Erythroblast (primary cell): ENCODE results near the gene CD36.
A peak's percentile ranks its signal among the peaks of the same experiment; 100 is the strongest.

ENCODE experiments used
- GATA1 ChIP-seq: IDR thresholded peaks from 2 replicates; pipeline ENCODE4 v1.6.1; 2011; ENCODE audit warnings: low read depth, mild to moderate bottlenecking, control low read depth, low read length, moderate library complexity
- POLR2A ChIP-seq: IDR thresholded peaks from 2 replicates; pipeline ENCODE4 v1.6.1; 2011; ENCODE audit warnings: mild to moderate bottlenecking, low read length

DNA sequence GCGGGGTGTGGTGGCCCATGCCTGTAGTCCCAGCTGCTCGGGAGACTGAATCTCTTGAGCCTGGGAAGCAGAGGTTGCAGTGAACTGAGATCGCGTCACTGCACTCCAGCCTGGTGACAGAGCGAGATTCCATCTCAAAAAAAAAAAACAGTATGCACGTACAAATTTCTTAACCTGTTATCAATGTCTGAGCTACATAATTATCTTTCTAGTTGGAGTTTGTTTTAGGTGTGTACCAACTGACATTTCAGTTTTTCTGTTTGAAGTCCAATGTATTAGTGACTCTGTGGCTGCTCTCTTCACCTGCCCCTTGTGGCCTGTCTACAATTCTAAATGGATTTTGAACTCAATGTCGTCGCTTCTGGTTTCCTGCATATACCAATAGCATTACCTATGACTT, 40.3 kb downstream of the CD36 start:
- TF ChIP-seq POLR2A (peak; percentile 70), GATA1 (no peak)
